Measurements from ENCODE around the gene COL15A1. TPM values are rescaled to one million over a fixed set of nuclear protein-coding genes. Genes with fewer than 3 reads are reported as not detected.

The COL15A1 gene
- polyA plus RNA-seq, 3 donors, result 7.5 to 61.5 (median 13.5) TPM

Other genes with a start within 250 kb of the COL15A1 start
- under 1 TPM in 1 of 3 donors, not detected in 2; 0.01 TPM for gene GABBR2, start 235.0 kb upstream of the COL15A1 start, polyA plus RNA-seq
- gene ANKS6, start 147.4 kb upstream of the COL15A1 start, polyA plus RNA-seq, result 10 to 100 TPM in 2 of 3 donors, 1 to 10 TPM in 1; 8.5 to 13.0 (median 10.4) TPM
- 1 to 10 TPM; 2.8 to 4.5 (median 3.3) TPM for gene GALNT12, start 136.2 kb upstream of the COL15A1 start, polyA plus RNA-seq
- gene TGFBR1, start 161.2 kb downstream of the COL15A1 start, polyA plus RNA-seq, result 10 to 100 TPM in 1 of 3 donors, 1 to 10 TPM in 2; 3.7 to 12.1 (median 9.4) TPM